ENCODE results near the gene MGMT. TPM values are rescaled to one million over a fixed set of nuclear protein-coding genes. Genes with fewer than 3 reads are reported as not detected.

Gene MGMT
- total RNA-seq, 1 experiment from 2014 or later, result 11.5 TPM

- H4K20me1 ChIP-seq (ENCODE audit: insufficient read depth), result no peaks in the 10 kb centered on the region
- ChIA-PET CTCF (no interaction called here), POLR2A (no interaction called here), RAD21 (ENCODE audit: low non-redundant PET in 1 of 2, low total read pairs in 2 of 2, uncharacterized antibody in 2 of 2, unreplicated experiment in 2 of 2) (no interaction called here)
- no peaks in the 10 kb centered on the region for H3K79me2 ChIP-seq (ENCODE audit: insufficient read depth, low read length)
- H3K36me3 ChIP-seq (ENCODE audit: control insufficient read depth in 1 of 2, insufficient read depth in 2 of 2, low read length in 2 of 2), result no peaks in the 10 kb centered on the region
- H3K9me2 ChIP-seq (ENCODE audit: insufficient read depth), result no peaks in the 10 kb centered on the region
- no peak overlapping the region for H3K9ac ChIP-seq (ENCODE audit: low read length)
- H3K27ac ChIP-seq (ENCODE audit: low read depth, low read length), result no peak overlapping the region
- no peak overlapping the region for H2AFZ ChIP-seq (ENCODE audit: low read depth, low read length, poor library complexity, severe bottlenecking)
- TF ChIP-seq EZH2phosphoT487 (IDR thresholded peaks at IDR 0.05; ENCODE audit: borderline replicate concordance) (no peak), EZH2 (IDR thresholded peaks at IDR 0.05) (no peak), JUND (IDR thresholded peaks at IDR 0.05) (no peak), ZFX (IDR thresholded peaks at IDR 0.05) (no peak), SIN3A (IDR thresholded peaks at IDR 0.05; ENCODE audit: low read depth) (no peak), EGR1 (IDR thresholded peaks at IDR 0.05; ENCODE audit: low read depth) (no peak), YY1 (IDR thresholded peaks at IDR 0.05; ENCODE audit: extremely low read depth, insufficient replicate concordance, low read depth, low read length) (no peak), SP1 (IDR thresholded peaks at IDR 0.05; ENCODE audit: low read depth) (no peak), ZNF274 (IDR thresholded peaks at IDR 0.05; ENCODE audit: low read depth, low read length) (no peak), REST (IDR thresholded peaks at IDR 0.05; ENCODE audit: low read depth) (no peak), CTCF (IDR thresholded peaks at IDR 0.05 in 2 of 3, conservative IDR thresholded peaks at IDR 0.05 in 1 of 3; ENCODE audit: borderline replicate concordance in 1 of 3, insufficient read depth in 1 of 3, low read depth in 2 of 3, low read length in 2 of 3) (no peak), MAX (IDR thresholded peaks at IDR 0.05) (no peak), ZBTB33 (IDR thresholded peaks at IDR 0.05; ENCODE audit: extremely low read depth, insufficient replicate concordance, low read length) (no peak), CBX3 (IDR thresholded peaks at IDR 0.05; ENCODE audit: low read depth) (no peak), FOSL1 (IDR thresholded peaks at IDR 0.05; ENCODE audit: low read depth) (no peak)
- ATAC-seq (no peak), DNase-seq (ENCODE audit: low read depth, low spot score) (no peak)
- no peaks in the 10 kb centered on the region for H3K9me3 ChIP-seq (ENCODE audit: control insufficient read depth in 1 of 2, insufficient read depth in 1 of 2, low read depth in 1 of 2, low read length in 2 of 2)
- no peak overlapping the region for H3K4me2 ChIP-seq (ENCODE audit: low read length)
- BruUV-seq (replicated peaks), result no TSS peak
- H3K27me3 ChIP-seq (ENCODE audit: insufficient read depth, low read length), result no peaks in the 10 kb centered on the region
- intact Hi-C loops (cut with micrococcal nuclease), result no loop called here
- no peaks in the 10 kb centered on the region for H3K4me1 ChIP-seq (ENCODE audit: control insufficient read depth in 1 of 2, insufficient read depth in 2 of 2, low read length in 2 of 2)
- H3K4me3 ChIP-seq (replicated peaks in 1 of 2; ENCODE audit: low read depth in 1 of 2, low read length in 2 of 2), result no peak overlapping the region
These were observed 274.4 kb downstream of the MGMT start for GRCh38 chr10:129741280-129741977.
